Stomach (tissue), 4 donors: ENCODE results near the gene FSTL4.

Experiments
- POLR2A ChIP-seq, 4 donors: fragments of 450-650 bp; IDR thresholded peaks; one replicate each; pipeline ENCODE4 v1.6.1; 2016; ENCODE audit warnings: antibody characterized with exemption in 4 of 4, control low read depth in 2 of 4, mild to moderate bottlenecking in 1 of 4, moderate library complexity in 1 of 4
- TF ChIP-seq, protein P1 (sequence below), 7 experiments: fragments of 450-650 bp in 4 of 7; fragments of 200-600 bp in 3 of 7; sonication (generic) in 3 of 7; IDR thresholded peaks; one replicate each; pipeline ENCODE4 v1.5.1; 2016 to 2019; ENCODE audit warnings: antibody characterized with exemption in 7 of 7, control low read depth in 2 of 7, mild to moderate bottlenecking in 1 of 7

DNA sequence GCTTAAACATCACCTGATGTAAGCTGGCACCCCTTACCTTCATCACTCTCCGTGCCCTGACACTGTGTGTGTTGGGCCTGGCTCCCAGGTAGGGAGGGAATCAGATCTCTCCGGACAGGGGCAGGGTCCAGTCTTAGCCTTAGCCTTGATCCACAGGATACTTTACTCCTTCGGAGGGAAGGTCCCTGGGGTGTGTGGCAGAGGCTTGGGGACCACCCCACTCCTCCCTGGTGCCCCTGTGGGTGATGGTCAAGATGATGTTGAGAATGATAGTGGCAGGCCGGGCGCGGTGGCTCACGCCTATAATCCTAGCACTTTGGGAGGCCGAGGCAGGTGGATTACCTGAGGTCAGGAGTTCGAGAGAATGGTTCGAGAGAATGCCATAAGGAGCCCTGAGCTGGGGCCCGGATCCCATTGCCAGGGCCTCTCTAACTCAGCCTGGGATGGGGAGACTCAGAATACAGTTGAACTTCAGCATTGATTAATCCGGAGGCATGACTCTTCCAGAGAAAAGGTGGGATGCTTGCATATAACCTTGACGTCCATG is 291.0 kb downstream of the FSTL4 start:
- TF ChIP-seq POLR2A (IDR thresholded peaks at IDR 0.05), result no peak
- TF ChIP-seq, protein P1, sequence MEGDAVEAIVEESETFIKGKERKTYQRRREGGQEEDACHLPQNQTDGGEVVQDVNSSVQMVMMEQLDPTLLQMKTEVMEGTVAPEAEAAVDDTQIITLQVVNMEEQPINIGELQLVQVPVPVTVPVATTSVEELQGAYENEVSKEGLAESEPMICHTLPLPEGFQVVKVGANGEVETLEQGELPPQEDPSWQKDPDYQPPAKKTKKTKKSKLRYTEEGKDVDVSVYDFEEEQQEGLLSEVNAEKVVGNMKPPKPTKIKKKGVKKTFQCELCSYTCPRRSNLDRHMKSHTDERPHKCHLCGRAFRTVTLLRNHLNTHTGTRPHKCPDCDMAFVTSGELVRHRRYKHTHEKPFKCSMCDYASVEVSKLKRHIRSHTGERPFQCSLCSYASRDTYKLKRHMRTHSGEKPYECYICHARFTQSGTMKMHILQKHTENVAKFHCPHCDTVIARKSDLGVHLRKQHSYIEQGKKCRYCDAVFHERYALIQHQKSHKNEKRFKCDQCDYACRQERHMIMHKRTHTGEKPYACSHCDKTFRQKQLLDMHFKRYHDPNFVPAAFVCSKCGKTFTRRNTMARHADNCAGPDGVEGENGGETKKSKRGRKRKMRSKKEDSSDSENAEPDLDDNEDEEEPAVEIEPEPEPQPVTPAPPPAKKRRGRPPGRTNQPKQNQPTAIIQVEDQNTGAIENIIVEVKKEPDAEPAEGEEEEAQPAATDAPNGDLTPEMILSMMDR (IDR thresholded peaks at IDR 0.05), result no peak
